SK-N-SH (cell line): ENCODE data around the gene HIRA. TPM values are rescaled to one million over a fixed set of nuclear protein-coding genes. Genes with fewer than 3 reads are reported as not detected.

Experiments
- CTCF ChIA-PET: fragments of 300-600, 350-600 bp; formaldehyde crosslinking; extraction: SDS; loops from one replicate; lab custom pipeline; 2021; lab: Yijun Ruan, JAX
- POLR2A ChIA-PET: fragments of 350-600 bp; sonication (Branson Sonifier 250); formaldehyde crosslinking; extraction: SDS; loops from one replicate; lab custom pipeline; 2020; ENCODE audit warnings: antibody characterized with exemption, inconsistent platforms; lab: Yijun Ruan, JAX
- DNase-seq: peaks from one replicate; pipeline ENCODE4 v3.0.0; 2012
- H2AFZ ChIP-seq: fragments of 200-600 bp; sonication (generic); 2 replicates; pipeline ENCODE4 v1.8.1; 2016; ENCODE audit warnings: antibody characterized with exemption, mild to moderate bottlenecking, low read depth
- H3F3A ChIP-seq: fragments of 200-600 bp; sonication (generic); replicated peaks from 2 replicates; pipeline ENCODE3; 2016; ENCODE audit warnings: antibody characterized with exemption, mild to moderate bottlenecking; ENCODE audit not compliant: insufficient read depth
- H3K27ac ChIP-seq, 2 experiments: fragments of 200-500 bp in 1 of 2; fragments of 200-600 bp in 1 of 2; sonication (Bioruptor generic) in 1 of 2; sonication (generic), shearing (Covaris generic) in 1 of 2; 2 replicates each; pipeline versions ENCODE4 v1.5.1 to v1.6.1; 2014 to 2016; ENCODE audit warnings: low read depth in 2 of 2, inconsistent platforms in 1 of 2, low read length in 1 of 2, mild to moderate bottlenecking in 1 of 2, mixed read lengths in 1 of 2
- H3K27me3 ChIP-seq: fragments of 200-600 bp; sonication (generic), shearing (Covaris generic); 2 replicates; pipeline ENCODE4 v1.6.1; 2016; ENCODE audit warnings: mixed run types; ENCODE audit not compliant: insufficient read depth
- H3K36me3 ChIP-seq, 2 experiments: fragments of 200-500 bp in 1 of 2; fragments of 200-600 bp in 1 of 2; sonication (Bioruptor generic) in 1 of 2; sonication (generic) in 1 of 2; replicated peaks in 1 of 2; 2 replicates each; pipeline versions ENCODE3 to v1.5.1; 2014 to 2016; ENCODE audit warnings: low read length in 1 of 2, mild to moderate bottlenecking in 1 of 2; ENCODE audit not compliant: insufficient read depth in 2 of 2, control insufficient read depth in 1 of 2
- H3K4me1 ChIP-seq, 2 experiments: fragments of 200-500 bp in 1 of 2; fragments of 200-600 bp in 1 of 2; sonication (Bioruptor generic) in 1 of 2; sonication (generic), shearing (Covaris generic) in 1 of 2; 2 replicates each; pipeline versions ENCODE4 v1.5.1 to v1.6.1; 2014 to 2016; ENCODE audit warnings: low read depth in 1 of 2, low read length in 1 of 2, mixed run types in 1 of 2; ENCODE audit not compliant: insufficient read depth in 2 of 2, control insufficient read depth in 1 of 2
- H3K4me2 ChIP-seq: fragments of 200-600 bp; sonication (generic), shearing (Covaris generic); 2 replicates; pipeline ENCODE4 v1.6.1; 2017; ENCODE audit warnings: mixed run types
- H3K4me3 ChIP-seq, 2 experiments: fragments of 200-500 bp in 1 of 2; fragments of 200-600 bp in 1 of 2; sonication (Bioruptor generic) in 1 of 2; sonication (generic), shearing (Covaris generic) in 1 of 2; 2 replicates each; pipeline versions ENCODE4 v1.5.1 to v1.8.1; 2014 to 2016; ENCODE audit warnings: low read depth in 2 of 2, inconsistent platforms in 1 of 2, low read length in 1 of 2, mild to moderate bottlenecking in 1 of 2, mixed read lengths in 1 of 2, moderate library complexity in 1 of 2
- H3K79me2 ChIP-seq: fragments of 200-600 bp; sonication (generic); 2 replicates; pipeline ENCODE4 v1.8.1; 2017; ENCODE audit warnings: mild to moderate bottlenecking; ENCODE audit not compliant: insufficient read depth
- H3K9ac ChIP-seq: fragments of 200-600 bp; sonication (generic); 2 replicates; pipeline ENCODE4 v1.6.1; 2017; ENCODE audit warnings: mixed run types
- H3K9me2 ChIP-seq: fragments of 200-600 bp; sonication (generic); 2 replicates; pipeline ENCODE4 v1.6.1; 2017; ENCODE audit warnings: mixed run types
- H3K9me3 ChIP-seq: fragments of 200-600 bp; sonication (generic); 2 replicates; pipeline ENCODE4 v1.6.1; 2017; ENCODE audit warnings: mixed run types, mild to moderate bottlenecking, moderate library complexity
- H4K20me1 ChIP-seq: fragments of 200-600 bp; sonication (generic); 2 replicates; pipeline ENCODE4 v1.6.1; 2017; ENCODE audit warnings: mild to moderate bottlenecking, mixed run types; ENCODE audit not compliant: insufficient read depth
- CHD2 ChIP-seq: fragments of 150-350 bp; IDR thresholded peaks from 2 replicates; pipeline ENCODE4 v1.6.1; 2018; ENCODE audit warnings: low read length; ENCODE audit not compliant: partially characterized antibody
- EP300 ChIP-seq, 2 experiments: IDR thresholded peaks; 2 replicates each; pipeline versions ENCODE4 v1.4.0 to v1.6.1; 2012; ENCODE audit warnings: borderline replicate concordance in 1 of 2, low read depth in 1 of 2, low read length in 1 of 2
- EZH2phosphoT487 ChIP-seq: fragments of 200-600 bp; sonication (generic); IDR thresholded peaks from 2 replicates; pipeline ENCODE4 v1.6.1; 2017; ENCODE audit warnings: low read depth, mixed run types, mild to moderate bottlenecking, antibody characterized with exemption, moderate library complexity, borderline replicate concordance
- IRF3 ChIP-seq: fragments of 150-350 bp; IDR thresholded peaks from 2 replicates; pipeline ENCODE4 v1.6.1; 2016; ENCODE audit warnings: mild to moderate bottlenecking, low read depth, low read length
- JUND ChIP-seq: IDR thresholded peaks from 2 replicates; pipeline ENCODE4 v1.4.0; 2012
- NRF1 ChIP-seq: IDR thresholded peaks from 2 replicates; pipeline ENCODE4 v1.6.1; 2012; ENCODE audit warnings: low read depth, mild to moderate bottlenecking, low read length
- REST ChIP-seq: IDR thresholded peaks from 2 replicates; pipeline ENCODE4 v1.6.1; 2012; ENCODE audit warnings: mild to moderate bottlenecking, low read depth, low read length, moderate library complexity
- RXRA ChIP-seq: IDR thresholded peaks from 2 replicates; pipeline ENCODE4 v1.4.0; 2012; ENCODE audit warnings: low read depth, mild to moderate bottlenecking, borderline replicate concordance
- SMC3 ChIP-seq: IDR thresholded peaks from 2 replicates; pipeline ENCODE4 v1.6.1; 2012; ENCODE audit warnings: low read depth, low read length, improper control_type of control experiment
- WGBS: methylation state at CpG from one replicate; pipeline ENCODE4 v1.1.6; 2017; ENCODE audit warnings: low lambda C conversion rate; 5-methylcytosine and 5-hydroxymethylcytosine counted together
- polyA plus RNA-seq, 3 experiments: library from polyadenylated mRNA; depleted of rRNA; stranded (reverse); fragments of >200 nt; gene quantifications; 2 replicates each; pipeline ENCODE4 v1.2.3, GENCODE V29; 2012
- TF ChIP-seq, protein P1 (sequence below): IDR thresholded peaks from 2 replicates; pipeline ENCODE4; 2012

HIRA gene
- polyA plus RNA-seq, 1 of the 3 experiments (the other 2 are of a cell fraction), result 21.0 TPM

DNA sequence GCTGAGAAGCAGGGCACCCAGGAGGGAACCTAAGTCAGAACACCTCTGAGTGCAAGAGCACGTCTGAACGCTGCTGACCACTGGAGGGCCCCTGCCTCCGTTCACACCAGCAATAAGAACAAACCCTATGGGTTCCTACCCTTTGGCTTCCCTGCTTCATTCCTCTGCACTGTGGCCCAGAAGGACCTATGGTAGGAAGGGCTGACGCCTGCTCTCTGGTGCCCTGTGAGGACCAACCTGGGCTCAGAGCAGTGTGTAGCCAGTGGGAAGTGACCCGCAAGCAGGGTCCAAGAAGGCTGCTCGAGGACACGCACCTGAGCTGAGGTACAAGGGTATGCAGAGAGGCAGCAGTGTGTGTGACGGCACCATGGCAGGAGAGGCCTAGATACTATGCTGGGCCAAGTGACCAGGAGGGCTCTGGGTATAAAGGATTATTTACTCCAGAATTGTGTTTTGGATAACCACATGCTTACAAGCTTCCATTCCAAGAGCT lies 71.2 kb downstream of the HIRA start:
- no peak for TF ChIP-seq NRF1
- no peak for TF ChIP-seq CHD2
- no peak for TF ChIP-seq SMC3
- ChIA-PET CTCF (no interaction called here), POLR2A (no interaction called here)
- no peaks in the 10 kb centered on the region for H4K20me1 ChIP-seq
- no peaks in the 10 kb centered on the region for H3K27me3 ChIP-seq
- H2AFZ ChIP-seq, result no peak overlapping the region
- H3K27ac ChIP-seq, result no peak overlapping the region; a peak in 1 of 4 replicates
- DNase-seq, result no peak
- H3K79me2 ChIP-seq, result no peaks in the 10 kb centered on the region
- H3K9ac ChIP-seq, result no peak overlapping the region
- WGBS, result 91% methylated on average over 8 of the region's 8 CpGs
- no peak overlapping the region for H3K4me2 ChIP-seq
- H3F3A ChIP-seq, result no peaks in the 10 kb centered on the region
- no peak overlapping the region for H3K4me3 ChIP-seq
- H3K4me1 ChIP-seq, result no peaks in the 10 kb centered on the region; a peak in 1 of 4 replicates
- H3K9me3 ChIP-seq, result no peaks in the 10 kb centered on the region
- H3K36me3 ChIP-seq, result peaks cover 20 to 74% of the 10 kb centered on the region in 2 experiments
- H3K9me2 ChIP-seq, result no peaks in the 10 kb centered on the region

DNA sequence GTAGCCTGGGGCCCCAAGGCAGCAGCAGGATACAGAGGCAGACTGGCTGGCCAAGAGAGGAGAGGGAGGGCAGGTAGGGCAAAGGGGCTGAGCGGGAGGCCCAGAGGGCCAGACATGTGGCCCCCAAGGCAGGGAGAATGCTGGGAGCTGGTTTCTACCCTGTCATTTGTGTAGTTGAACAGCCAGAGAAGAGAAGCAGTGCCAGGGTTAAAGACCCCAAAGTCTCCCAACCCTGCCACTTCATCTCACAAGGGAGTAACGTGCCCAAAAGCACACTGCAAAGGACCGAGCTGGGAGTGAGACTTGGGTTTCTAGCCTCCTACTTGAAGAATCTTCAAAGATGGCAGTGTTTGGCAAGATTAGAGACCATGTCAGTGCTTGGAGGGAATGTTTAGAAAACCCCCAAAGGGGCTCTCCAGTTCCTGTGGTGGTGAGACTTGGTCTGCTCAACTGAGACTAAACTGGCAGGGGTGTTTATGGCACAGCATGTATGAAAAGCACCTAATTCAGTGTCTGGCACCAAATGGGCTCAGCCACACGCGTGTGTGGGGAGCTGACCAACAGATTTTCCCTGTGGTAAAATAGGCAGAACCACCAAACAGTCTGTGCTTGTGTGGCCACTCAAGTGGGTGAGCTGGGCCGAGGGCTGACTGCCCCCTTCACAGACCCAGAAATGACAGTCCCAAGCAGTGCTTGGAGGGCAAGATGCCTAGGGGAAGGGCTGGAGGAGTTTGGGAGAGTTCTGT lies 71.8 kb downstream of the HIRA start:
- H3K4me3 ChIP-seq, result no peak overlapping the region
- POLR2A ChIA-PET, result no interaction called here
- no peak for TF ChIP-seq REST
- TF ChIP-seq EP300 (IDR thresholded peaks at IDR 0.05; ENCODE audit: borderline replicate concordance in 1 of 2, low read depth in 1 of 2, low read length in 1 of 2), result no peak
- no peak for TF ChIP-seq EZH2phosphoT487
- TF ChIP-seq, protein P1, sequence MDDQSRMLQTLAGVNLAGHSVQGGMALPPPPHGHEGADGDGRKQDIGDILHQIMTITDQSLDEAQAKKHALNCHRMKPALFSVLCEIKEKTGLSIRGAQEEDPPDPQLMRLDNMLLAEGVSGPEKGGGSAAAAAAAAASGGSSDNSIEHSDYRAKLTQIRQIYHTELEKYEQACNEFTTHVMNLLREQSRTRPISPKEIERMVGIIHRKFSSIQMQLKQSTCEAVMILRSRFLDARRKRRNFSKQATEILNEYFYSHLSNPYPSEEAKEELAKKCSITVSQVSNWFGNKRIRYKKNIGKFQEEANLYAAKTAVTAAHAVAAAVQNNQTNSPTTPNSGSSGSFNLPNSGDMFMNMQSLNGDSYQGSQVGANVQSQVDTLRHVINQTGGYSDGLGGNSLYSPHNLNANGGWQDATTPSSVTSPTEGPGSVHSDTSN, result no peak
- TF ChIP-seq SMC3, result no peak
- TF ChIP-seq RXRA, result no peak
- TF ChIP-seq IRF3, result no peak
- no peak for TF ChIP-seq JUND
- H3K4me2 ChIP-seq, result no peak overlapping the region
- no peaks in the 10 kb centered on the region for H3K9me2 ChIP-seq
- H3K79me2 ChIP-seq, result no peaks in the 10 kb centered on the region
- H3K9me3 ChIP-seq, result no peaks in the 10 kb centered on the region
- no peaks in the 10 kb centered on the region; a peak in 1 of 4 replicates for H3K4me1 ChIP-seq
- H3K27ac ChIP-seq, result no peak overlapping the region
- DNase-seq, result no peak
- H3K27me3 ChIP-seq, result no peaks in the 10 kb centered on the region
- CTCF ChIA-PET, result no interaction called here
- H3K9ac ChIP-seq, result no peak overlapping the region
- WGBS, result 97% methylated on average over 6 of the region's 6 CpGs
- H2AFZ ChIP-seq, result no peak overlapping the region
- no peaks in the 10 kb centered on the region for H4K20me1 ChIP-seq
- no peaks in the 10 kb centered on the region for H3F3A ChIP-seq
- peaks cover 18 to 75% of the 10 kb centered on the region in 2 experiments for H3K36me3 ChIP-seq
